IPS-18c (cell line): Measurements from ENCODE around the gene DUSP28.
A peak's percentile ranks its signal among the peaks of the same experiment; 100 is the strongest.
"Not testable (repeated sequence)": the region's sequence is repeated elsewhere in the genome, so short reads cannot be mapped to it uniquely, and the experiment has no call there.

Experiments
- H3K4me3 ChIP-seq: 2 replicates; pipeline ENCODE4 v1.7.0; 2013; ENCODE audit warnings: low read depth, mild to moderate bottlenecking, low read length, moderate library complexity; ENCODE audit not compliant: insufficient read depth
- H3K9me3 ChIP-seq: one replicate; pipeline ENCODE4 v1.6.1; 2013; ENCODE audit warnings: mild to moderate bottlenecking, low read length, moderate library complexity; ENCODE audit not compliant: control insufficient read depth, insufficient read depth

The DUSP28 gene

DNA sequence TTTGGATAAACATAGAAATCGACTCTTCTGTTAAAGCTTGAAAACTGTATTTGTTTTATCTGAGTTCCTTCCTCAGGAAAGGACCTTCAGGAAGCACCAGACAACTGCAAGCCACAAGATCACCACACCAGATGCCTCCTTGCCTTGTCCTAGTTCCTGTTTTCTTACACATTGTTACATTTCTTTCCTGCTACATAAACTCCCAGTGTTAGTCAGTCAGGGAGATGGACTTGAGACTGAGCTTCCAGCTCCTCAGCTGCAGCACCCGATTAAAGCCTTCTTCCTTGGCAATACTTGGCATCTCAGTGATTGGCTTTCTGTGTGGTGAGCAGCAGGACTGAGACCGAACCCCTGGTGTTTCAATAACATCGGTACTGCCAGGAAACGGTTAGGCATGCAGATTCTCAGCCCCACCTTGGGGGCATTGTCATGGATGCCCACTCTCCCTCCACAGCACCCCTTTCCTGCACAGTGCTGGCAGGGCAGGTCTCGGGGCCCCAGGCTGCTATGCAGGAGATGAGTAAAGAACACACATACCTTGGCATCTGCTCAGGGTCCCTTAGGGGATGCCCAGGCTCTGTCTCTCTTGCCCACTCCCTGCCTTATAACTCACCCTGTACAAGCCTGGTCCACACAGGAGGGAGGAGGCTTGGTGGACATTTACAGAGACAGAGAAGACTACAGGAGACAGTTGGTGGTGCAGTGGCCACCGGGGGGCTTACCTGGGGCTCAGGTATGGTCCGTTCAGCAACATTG lies 35.0 kb upstream of the DUSP28 start:
- Histone ChIP-seq H3K9me3 (peaks cover 10% of the 10 kb centered on the region), H3K4me3 (peak overlapping the region; percentile 9; the same call in 1 of the 2 replicates)

DNA sequence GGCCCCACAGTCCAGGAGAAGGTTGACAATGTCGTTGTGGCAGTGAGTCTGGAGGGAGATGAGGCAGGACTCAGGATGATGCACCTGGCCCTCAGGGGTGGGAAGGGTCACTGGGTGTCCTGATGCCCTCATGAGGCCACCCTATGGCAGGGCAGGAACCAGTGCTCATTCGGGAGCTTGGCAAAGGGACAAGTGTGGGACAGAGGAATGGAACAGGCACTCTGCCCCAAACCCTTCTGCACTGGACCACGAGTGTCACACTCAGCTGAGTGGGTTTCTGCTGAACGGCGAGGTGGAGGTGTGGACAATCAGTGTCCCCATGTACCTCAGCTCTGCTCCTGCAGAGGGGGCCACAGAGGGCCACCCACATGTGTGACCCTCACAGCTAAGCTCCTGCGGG lies 34.4 kb upstream of the DUSP28 start:
- peaks cover 10% of the 10 kb centered on the region for H3K9me3 ChIP-seq
- H3K4me3 ChIP-seq: no peak overlapping the region; the same call in 1 of the 2 replicates

DNA sequence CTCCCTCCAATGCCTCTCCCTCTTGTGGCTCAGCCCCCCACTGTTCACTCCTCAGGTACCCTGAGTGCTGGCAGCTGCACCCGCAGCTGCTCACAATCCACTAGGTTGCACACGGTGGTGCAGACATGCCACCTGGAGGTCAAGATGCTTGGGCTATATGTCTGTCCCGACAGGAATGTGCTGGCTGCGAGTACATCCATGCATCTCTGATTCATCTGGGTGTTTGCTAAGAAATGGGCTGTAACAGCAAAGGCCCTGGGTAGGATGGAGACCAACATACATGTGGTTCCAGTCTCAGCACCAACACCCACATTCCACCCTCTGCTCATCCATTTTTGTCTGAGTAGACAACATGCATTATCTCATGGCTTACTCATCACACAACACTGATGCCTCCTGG lies 33.6 kb upstream of the DUSP28 start:
- Histone ChIP-seq H3K4me3 (no peak overlapping the region), H3K9me3 (peaks cover 10% of the 10 kb centered on the region)

DNA sequence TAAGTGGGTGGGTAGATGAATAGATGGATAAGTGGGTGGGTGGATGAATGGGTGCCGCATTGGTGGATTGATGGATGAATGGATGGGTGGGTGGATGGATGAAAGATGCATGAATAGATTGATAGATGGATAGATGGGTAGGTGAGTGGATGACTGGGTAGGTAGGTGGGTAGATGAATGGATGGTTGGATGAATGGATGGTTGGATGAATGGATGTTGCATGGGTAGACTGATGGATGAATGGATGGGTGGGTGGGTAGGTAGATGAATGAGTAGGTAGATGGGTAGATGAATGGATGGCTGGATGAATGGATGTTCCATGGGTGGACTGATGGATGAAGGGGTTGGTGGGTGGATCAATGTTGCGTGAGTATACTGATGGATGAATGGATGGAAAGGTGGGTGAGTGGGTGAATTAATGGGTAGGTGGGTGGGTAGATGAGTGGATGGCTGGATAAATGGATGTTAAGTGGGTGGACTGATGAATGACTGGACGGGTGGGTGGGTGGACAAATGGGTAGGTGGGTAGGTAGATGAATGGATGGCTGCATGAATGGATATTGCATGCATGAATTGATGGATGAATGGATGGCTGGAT lies 32.9 kb upstream of the DUSP28 start:
- Histone ChIP-seq H3K4me3 (no peak overlapping the region), H3K9me3 (peaks cover 10% of the 10 kb centered on the region)

DNA sequence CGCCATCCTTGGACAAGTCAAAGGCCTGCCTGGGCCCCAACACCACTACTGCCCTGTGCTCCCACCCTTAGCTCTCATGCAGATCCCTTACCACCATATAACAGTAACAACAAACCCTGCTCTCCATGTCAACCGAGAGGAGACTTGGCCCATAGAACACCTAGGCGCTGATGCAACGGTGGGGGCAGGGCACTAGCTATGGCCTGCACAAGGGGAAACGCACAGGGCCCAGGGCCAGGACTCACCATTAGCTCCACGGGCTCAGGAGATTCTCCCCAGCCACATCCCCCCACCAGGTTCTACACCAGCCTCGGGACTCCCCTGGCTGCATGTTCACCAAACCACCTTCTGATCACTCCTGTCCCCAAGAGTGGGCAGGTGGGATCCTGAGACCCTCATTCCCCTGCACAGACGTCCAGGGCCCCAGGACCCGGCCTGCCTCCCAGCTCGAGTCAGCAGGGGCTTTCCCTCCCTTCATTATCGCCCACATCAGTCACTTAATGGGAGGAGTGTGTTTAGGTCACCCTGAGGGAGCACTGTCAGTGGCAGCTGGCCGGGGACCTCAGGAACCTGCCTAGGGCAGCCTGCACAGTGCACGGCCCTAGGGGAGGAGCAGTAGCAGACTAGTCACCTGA lies 31.6 kb upstream of the DUSP28 start:
- Histone ChIP-seq H3K9me3 (peaks cover 10% of the 10 kb centered on the region), H3K4me3 (no peak overlapping the region)

DNA sequence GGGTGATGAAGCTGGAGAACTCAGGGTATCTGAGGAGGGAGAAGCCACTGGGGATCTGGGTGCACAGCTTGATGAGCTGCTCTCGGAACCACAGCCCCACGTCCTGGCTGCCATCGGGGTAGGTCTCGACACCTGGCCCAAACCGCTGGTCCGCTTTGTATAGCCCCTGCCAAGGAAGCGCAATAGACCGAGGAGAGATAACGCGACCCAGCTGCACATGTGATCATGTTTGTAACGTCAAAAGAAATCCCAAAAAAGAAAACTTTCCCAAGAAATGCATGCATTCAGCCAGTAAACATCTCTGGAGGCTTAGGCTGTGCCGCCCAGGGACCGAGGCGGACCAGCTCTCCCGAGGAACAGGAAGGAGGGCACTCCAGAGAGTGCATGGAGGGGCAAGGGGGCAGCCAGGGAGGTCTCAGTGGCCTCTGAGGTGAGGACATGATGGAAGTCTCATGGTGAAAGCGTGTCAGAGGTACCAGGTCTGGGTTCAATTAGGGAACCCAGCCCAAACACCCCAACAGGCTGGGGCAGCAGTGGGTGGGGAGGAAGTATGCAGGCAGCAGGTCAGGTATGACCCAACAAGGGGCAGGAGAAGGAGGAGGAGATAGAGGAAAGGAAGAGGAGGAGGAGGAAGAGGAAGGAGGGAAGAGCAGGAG lies 30.7 kb upstream of the DUSP28 start:
- H3K4me3 ChIP-seq: no peak overlapping the region; the same call in 1 of the 2 replicates
- peaks cover 10% of the 10 kb centered on the region for H3K9me3 ChIP-seq

DNA sequence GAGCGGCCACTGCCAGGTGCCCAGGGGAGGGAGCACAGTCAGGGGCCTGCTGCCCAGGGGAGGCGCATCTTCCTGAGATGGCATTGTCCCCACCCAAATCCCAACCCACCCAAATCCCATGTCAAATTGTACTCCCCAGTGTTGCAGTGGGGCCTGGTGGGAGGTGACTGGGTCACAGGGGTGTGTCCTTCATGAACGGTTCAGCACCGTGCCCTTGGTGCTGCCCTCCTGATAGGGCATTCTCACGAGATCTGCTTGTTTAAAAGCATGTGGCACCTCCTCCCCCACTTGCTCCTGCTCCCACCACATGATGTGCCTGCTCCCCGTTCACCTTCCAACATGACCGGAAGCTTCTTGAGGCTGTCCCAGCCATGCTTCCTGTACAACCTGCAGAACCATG lies 30.0 kb upstream of the DUSP28 start:
- peaks cover 10% of the 10 kb centered on the region for H3K9me3 ChIP-seq
- no peak overlapping the region for H3K4me3 ChIP-seq

DNA sequence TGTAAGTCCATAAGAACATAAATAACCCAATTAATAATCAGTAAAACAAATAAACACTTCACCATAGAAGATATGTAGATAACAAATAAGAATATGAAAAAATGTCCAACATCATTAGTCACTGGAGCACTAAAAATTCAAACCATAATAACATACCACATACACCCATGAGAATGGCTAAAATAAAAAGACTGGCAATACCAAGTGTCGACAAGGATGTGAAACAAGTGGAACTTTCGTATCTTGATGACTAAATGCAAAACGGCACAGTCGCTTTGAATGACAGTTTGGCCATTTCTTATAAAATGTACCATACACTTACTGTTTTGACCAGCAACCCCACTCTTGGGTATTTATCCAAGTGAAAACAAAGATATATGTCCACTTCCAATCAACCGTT lies 29.1 kb upstream of the DUSP28 start:
- Histone ChIP-seq H3K4me3 (no peak overlapping the region), H3K9me3 (peaks cover 3% of the 10 kb centered on the region)

DNA sequence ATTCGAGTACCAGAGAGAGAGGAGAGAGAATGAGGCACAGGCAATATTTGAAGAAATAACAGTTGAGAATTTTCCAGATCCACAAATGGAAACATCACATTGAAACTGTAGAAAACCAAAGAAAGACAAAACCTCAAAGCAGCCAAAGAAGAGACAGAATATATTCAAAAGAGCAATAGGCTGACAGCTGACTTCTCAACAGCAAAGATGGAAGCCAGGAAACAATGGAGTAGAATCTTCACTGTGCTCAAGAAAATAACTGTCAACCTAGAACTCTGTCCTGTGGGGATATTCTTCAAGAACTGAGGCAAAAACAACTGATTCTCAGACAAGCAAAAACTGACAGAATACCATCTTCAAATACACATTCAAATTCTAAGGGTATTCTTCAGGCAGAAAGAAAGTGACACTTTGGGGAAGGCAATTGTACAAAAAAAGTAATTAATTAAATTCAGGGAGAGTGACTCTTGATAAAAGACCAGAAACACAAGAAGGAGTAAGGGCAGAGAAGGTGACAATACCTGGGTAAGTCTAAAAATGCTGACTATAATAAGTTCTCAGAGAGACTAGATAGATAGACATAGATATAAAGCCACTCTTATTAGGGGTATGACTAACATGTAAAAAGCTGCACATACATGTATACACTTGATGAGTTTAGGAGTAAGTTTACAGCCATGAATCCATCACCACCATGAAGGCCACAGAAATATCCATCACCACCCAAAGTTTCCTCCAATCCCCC lies 28.0 kb upstream of the DUSP28 start:
- no peak overlapping the region for H3K4me3 ChIP-seq

DNA sequence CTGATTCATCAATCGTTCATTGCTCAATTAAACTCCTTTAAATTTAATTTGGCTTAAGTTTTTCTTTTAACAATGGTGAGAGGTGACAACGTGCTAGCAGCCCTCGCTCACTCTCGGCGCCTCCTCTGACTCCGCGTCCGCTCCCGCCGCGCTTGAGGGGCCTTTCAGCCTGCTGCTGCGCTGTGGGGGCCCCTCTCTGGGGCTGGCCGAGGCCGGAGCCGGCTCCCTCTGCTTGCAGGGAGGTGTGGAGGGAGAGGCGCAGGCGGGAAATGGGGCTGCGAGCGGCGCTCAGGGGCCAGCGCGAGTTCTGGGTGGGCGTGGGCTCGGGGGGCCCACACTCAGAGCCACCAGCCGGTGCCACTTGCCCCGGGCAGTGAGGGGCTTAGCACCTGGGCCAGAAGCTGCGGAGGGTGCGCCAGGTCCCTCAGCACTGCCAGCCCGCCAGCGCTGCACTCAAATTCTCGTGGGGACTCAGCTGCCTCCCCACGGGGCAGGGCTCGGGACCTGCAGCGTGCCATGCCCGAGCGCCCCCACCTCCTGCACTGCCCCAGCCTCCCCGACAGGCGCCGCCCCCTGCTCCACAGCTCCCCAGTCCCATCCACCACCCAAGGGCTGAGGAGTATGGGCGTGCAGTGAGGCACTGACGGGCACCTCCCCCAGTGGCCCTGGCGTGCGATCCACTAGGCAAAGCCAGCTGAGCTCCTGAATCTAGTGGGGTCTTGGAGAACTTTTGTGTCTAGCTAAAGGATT lies 22.0 kb upstream of the DUSP28 start:
- H3K9me3 ChIP-seq: no peaks in the 10 kb centered on the region

More for the DNA sequence above, 28.0 kb upstream of the DUSP28 start:
- H3K9me3 ChIP-seq: no peaks in the 10 kb centered on the region

DNA sequence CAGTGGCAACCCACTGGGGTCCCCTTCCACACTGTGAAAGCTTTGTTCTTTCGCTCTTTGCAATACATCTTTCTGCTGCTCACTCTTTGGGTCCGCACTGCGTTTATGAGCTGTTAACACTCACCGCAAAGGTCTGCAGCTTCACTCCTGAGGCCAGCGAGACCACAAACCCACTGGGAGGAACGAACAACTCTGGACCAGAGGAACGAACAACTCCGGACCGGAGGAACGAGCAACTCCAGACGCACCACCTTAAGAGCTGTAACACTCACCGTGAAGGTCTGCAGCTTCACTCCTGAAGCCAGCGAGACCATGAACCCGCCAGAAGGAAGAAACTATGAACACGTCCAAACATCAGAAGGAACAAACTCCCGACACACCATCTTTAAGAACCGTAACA lies 21.1 kb upstream of the DUSP28 start:
- not testable (repeated sequence) for H3K4me3 ChIP-seq

More for the DNA sequence above, 22.0 kb upstream of the DUSP28 start:
- no peak overlapping the region for H3K4me3 ChIP-seq

DNA sequence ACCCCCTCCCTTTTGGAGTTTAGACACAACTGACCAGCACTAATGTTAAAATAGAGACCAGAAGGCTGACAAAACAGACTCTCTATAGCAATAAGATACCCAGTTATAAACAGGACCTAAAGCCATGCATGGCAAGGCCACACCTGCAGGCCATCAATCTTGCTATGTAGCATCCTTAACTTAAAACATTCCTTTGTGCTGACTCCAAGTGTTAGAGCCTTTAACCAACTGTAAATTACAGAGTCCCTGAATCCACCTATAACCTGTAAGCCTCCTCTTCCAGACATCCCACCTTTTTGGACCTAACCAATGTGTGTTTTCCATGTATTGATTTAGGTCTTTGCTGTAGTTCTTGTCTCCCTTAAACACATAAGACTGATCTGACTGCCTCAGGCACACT lies 20.3 kb upstream of the DUSP28 start:
- Histone ChIP-seq H3K4me3 (no peak overlapping the region), H3K9me3 (peaks cover 2% of the 10 kb centered on the region)

More for the DNA sequence above, 21.1 kb upstream of the DUSP28 start:
- H3K9me3 ChIP-seq: not testable (repeated sequence)

DNA sequence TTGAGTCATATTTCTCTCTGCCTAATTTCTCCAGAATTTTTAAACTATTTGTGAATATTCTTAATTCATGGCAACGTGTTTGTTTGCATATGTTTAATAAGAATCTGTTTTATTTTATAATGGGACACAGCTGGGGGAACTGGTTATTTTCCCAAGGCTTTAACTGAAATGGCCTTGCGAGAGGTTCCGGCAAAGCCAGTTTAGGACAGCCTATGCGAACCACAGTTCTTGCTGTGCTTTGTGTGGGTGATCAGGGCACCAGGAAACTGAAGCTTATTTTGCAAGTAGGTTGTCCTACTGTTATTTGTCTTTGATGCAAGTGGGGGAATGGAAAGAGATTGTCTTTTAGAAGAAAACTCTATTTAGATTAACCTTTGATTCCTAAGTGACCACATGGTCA lies 8.9 kb upstream of the DUSP28 start:
- H3K4me3 ChIP-seq: no peak overlapping the region
- no peaks in the 10 kb centered on the region for H3K9me3 ChIP-seq

DNA sequence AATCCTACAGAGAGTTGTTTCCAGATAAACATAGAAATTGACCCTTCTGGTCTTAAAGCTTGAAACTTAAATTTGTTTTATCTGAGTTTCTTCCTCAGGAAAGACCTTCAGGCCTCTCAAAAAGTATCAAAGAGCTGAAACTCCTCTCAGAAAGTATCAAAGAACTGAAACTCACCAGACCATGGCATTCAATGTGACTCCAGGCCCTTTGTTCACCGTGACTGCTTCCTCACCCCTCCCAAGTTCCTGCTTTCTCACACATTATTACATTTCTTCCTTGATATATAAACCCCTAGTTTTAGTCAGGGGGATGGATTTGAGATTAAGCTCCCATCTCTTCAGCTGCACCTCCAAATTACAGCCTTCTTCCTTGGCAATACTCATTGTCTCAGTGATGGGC lies 8.3 kb upstream of the DUSP28 start:
- Histone ChIP-seq H3K4me3 (no peak overlapping the region), H3K9me3 (no peaks in the 10 kb centered on the region)

DNA sequence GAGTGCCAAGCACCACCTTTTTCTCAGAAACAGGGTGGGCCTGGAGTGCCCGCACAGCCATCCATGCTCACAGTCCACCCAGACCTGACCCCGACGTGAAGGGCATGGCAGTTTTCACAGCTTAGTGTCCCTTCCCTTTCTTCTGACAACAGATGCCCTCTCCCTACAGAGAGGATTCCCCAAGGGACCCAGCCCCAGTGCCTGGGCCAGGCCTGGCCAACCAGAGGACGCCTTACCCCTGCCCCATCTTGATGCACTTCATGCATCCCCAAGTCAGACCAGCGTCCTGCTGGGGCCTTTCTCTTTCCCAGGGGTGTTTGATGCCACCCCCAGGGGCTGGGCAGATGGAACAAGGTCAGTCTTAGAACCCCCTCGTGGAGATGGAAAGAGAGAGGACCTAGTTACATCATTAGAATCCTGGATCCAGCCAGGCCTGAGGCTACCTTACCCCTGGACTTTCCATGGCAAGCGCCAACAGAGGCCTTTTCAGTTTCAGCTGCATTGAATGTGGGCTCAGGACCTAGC lies 6.1 kb upstream of the DUSP28 start:
- peaks cover under 1% of the 10 kb centered on the region for H3K9me3 ChIP-seq
- H3K4me3 ChIP-seq: no peak overlapping the region

DNA sequence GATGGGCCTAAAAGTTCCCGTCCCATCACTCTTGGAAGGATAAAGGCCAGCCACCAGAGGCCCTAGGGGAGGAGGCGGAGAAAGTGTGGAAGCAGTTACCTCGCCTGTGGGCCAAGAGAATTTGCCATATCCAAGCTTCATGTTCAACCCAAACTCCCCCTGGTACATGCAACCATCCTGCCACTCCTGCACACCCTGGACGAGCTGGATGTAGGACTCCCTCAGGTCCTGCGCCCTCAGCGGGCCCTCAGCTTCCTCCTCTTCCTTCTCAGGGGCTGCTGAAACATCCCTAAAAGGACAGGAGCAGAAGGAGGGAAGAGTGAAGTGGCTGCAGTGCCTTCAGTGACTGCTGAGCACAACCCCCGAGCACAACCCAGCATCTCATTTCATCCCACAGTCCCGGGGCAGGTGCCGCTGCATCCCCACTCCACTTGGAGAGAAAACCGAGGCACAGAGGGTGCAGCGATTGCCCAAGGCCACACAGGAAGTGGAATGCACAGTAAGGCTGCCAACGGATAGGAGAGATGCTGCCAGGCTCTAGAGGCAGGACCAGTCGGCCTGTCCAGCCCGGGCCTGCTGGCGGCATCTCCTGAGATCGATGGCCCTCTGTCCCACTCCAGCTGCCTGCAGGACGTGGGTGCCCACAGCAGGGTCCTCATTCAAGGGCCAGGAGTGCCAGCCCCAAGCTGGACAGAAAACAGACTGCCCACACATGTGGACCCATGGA lies 5.2 kb upstream of the DUSP28 start:
- Histone ChIP-seq H3K4me3 (no peak overlapping the region), H3K9me3 (peaks cover 2% of the 10 kb centered on the region)
